Spleen (tissue), 11 donors: ENCODE results near the gene CCDC3. TPM values are rescaled to one million over a fixed set of nuclear protein-coding genes. Genes with fewer than 3 reads are reported as not detected.

Source experiments
- DNase-seq: peaks from one replicate; pipeline ENCODE4 v3.0.0-alpha.2; 2020
- H3K27ac ChIP-seq, 8 donors: fragments of 200-600 bp; sonication (generic) in 7 of 8; 1 replicate in 4 of 8; 2 replicates in 4 of 8; pipeline versions ENCODE4 v1.5.0 to v1.8.0; 2016 to 2021; ENCODE audit warnings: inconsistent platforms in 4 of 8, mild to moderate bottlenecking in 4 of 8, moderate library complexity in 1 of 8
- H3K27me3 ChIP-seq, 7 donors: fragments of 200-600 bp; sonication (generic) in 6 of 7; replicated peaks in 1 of 7; 1 replicate in 4 of 7; 2 replicates in 3 of 7; pipeline versions ENCODE4 v1.5.0 to v1.8.0; 2016 to 2021; ENCODE audit warnings: inconsistent platforms in 3 of 7, mild to moderate bottlenecking in 1 of 7
- H3K36me3 ChIP-seq, 6 donors: fragments of 200-600 bp; sonication (generic) in 5 of 6; 1 replicate in 4 of 6; 2 replicates in 2 of 6; pipeline versions ENCODE4 v1.5.0 to v1.8.0; 2016 to 2021; ENCODE audit warnings: inconsistent platforms in 2 of 6
- H3K4me1 ChIP-seq, 6 donors: fragments of 200-600 bp; sonication (generic) in 5 of 6; 1 replicate in 3 of 6; 2 replicates in 3 of 6; pipeline versions ENCODE4 v1.5.0 to v1.8.0; 2016 to 2021; ENCODE audit warnings: inconsistent platforms in 3 of 6
- H3K4me3 ChIP-seq, 8 donors: fragments of 200-600 bp; sonication (generic) in 7 of 8; 1 replicate in 4 of 8; 2 replicates in 4 of 8; pipeline versions ENCODE4 v1.5.0 to v1.8.0; 2016 to 2021; ENCODE audit warnings: inconsistent platforms in 4 of 8, mild to moderate bottlenecking in 4 of 8, moderate library complexity in 2 of 8
- H3K9me3 ChIP-seq, 8 donors: fragments of 200-600 bp; sonication (generic) in 7 of 8; 1 replicate in 4 of 8; 2 replicates in 4 of 8; pipeline versions ENCODE4 v1.5.0 to v1.8.0; 2016 to 2021; ENCODE audit warnings: inconsistent platforms in 4 of 8
- POLR2A ChIP-seq, 3 donors: fragments of 450-650 bp; IDR thresholded peaks; one replicate each; pipeline ENCODE4 v1.5.1; 2017; ENCODE audit warnings: antibody characterized with exemption in 3 of 3, mild to moderate bottlenecking in 1 of 3
- POLR2AphosphoS5 ChIP-seq, 3 donors: sonication (generic); formaldehyde crosslinking; IDR thresholded peaks; one replicate each; pipeline ENCODE4 v1.5.1; 2017; ENCODE audit warnings: antibody characterized with exemption in 3 of 3
- WGBS, 5 donors: extraction: QIAGEN DNeasy Blood & Tissue Kit in 3 of 5; methylation state at CpG; one replicate each; pipeline versions ENCODE4 v1.1.5 to v1.1.7; 2013 to 2018; 5-methylcytosine and 5-hydroxymethylcytosine counted together
- intact Hi-C: fragments of 100-400 bp; cut with DNase I; formaldehyde crosslinking; loops from one replicate; pipeline ENCODE4 v1.15.0; 2023; ENCODE audit warnings: low total_unique reads
- polyA plus RNA-seq, 3 donors: library from polyadenylated mRNA; stranded (reverse); fragments of 200-250 nt; gene quantifications; one replicate each; pipeline ENCODE4 v1.2.1, GENCODE V29; 2013
- total RNA-seq, 7 donors: library from RNA; depleted of rRNA in 3 of 7; stranded (reverse); fragments of >200 nt in 3 of 7; fragmentation: NEBNext Ultra II Directional in 4 of 7; extraction: Animal tissue kit (Norgen Biotek cat#: 25700) in 4 of 7; gene quantifications; one replicate each; pipeline versions ENCODE4 v1.1.0 to v1.2.1, GENCODE V29; 2016 to 2021
- TF ChIP-seq, protein P1 (sequence below), 11 experiments: fragments of 200-600 bp in 7 of 11; fragments of 450-650 bp in 4 of 11; sonication (generic) in 4 of 11; IDR thresholded peaks in 8 of 11; conservative IDR thresholded peaks in 3 of 11; 1 replicate in 7 of 11; 2 replicates in 4 of 11; pipeline versions ENCODE4 v1.4.0 to v1.8.0; 2016 to 2021; ENCODE audit warnings: antibody characterized with exemption in 11 of 11, inconsistent platforms in 4 of 11, mild to moderate bottlenecking in 1 of 11
- donor health status: healthy with polysubstance abuse.
- donor health status: DM: no; HTN: no; CAD: no; lungs with moderate emphysema.
- donor health status: DM: no; HTN: no; CAD: no.
- donor health status: Bipolar disorder and iron deficiency.
- donor health status: healthy.
- donor health status: DM: no; HTN: no; CAD: no.
- donor health status: DM: yes; HTN: yes; CAD: no.

The CCDC3 gene
- total and polyA plus RNA-seq, 10 donors: 4.7 to 36.9 (median 26.8) TPM

DNA sequence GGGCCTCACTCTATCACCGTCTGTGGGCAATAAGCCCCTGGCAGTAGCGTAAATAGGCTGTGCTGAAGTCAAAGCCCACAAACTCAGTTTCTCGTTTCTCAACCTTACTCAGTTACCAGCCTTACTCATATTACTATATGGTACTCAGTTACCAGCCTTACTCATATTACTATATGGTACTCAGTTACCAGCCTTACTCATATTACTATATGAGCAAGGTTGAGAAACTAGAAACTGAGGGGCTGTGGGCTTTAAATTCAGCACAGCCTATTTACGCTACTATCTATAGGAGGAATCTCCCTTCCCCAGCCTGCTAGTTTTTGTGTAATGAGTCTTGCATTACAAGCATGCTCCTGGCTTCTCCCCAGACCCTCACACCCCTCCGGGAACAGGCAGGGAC lies 35.4 kb downstream of the CCDC3 start:
- TF ChIP-seq POLR2AphosphoS5 (IDR thresholded peaks at IDR 0.05) (no peak), POLR2A (IDR thresholded peaks at IDR 0.05) (no peak)
- TF ChIP-seq, protein P1, sequence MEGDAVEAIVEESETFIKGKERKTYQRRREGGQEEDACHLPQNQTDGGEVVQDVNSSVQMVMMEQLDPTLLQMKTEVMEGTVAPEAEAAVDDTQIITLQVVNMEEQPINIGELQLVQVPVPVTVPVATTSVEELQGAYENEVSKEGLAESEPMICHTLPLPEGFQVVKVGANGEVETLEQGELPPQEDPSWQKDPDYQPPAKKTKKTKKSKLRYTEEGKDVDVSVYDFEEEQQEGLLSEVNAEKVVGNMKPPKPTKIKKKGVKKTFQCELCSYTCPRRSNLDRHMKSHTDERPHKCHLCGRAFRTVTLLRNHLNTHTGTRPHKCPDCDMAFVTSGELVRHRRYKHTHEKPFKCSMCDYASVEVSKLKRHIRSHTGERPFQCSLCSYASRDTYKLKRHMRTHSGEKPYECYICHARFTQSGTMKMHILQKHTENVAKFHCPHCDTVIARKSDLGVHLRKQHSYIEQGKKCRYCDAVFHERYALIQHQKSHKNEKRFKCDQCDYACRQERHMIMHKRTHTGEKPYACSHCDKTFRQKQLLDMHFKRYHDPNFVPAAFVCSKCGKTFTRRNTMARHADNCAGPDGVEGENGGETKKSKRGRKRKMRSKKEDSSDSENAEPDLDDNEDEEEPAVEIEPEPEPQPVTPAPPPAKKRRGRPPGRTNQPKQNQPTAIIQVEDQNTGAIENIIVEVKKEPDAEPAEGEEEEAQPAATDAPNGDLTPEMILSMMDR (IDR thresholded peaks at IDR 0.05 in 8 of 11, conservative IDR thresholded peaks at IDR 0.05 in 3 of 11): no peak
- H3K36me3 ChIP-seq: no peaks in the 10 kb centered on the region
- no peak overlapping the region for H3K27ac ChIP-seq
- H3K9me3 ChIP-seq: peaks cover 4 to 40% (median 31%) of the 10 kb centered on the region in 8 donors
- H3K4me3 ChIP-seq: no peak overlapping the region
- no peaks in the 10 kb centered on the region for H3K4me1 ChIP-seq
- intact Hi-C loops: no loop called here
- no peak for DNase-seq
- WGBS, 5 donors: 78 to 96% (median 82%) methylated on average over 5 of the region's 5 CpGs
- no peaks in the 10 kb centered on the region for H3K27me3 ChIP-seq

DNA sequence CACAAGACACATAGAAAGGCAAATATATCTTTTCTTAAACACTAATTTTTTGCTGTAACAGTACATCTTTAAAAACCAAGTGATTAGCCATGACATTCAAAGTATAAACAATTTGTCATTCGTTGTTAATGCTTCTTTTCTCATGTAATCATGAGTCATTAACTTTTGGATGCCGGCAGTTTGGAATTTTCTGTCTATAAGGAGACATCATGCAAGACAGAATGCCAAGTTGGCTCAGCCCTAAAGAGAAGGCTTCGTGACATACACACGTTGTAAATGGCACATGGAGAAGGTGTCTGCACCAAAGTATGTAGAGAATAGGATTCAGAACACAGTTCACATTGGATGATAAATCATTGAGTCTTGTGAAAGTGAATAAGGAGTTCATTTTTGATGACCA lies 35.9 kb downstream of the CCDC3 start:
- no peak overlapping the region for H3K27ac ChIP-seq
- H3K4me3 ChIP-seq: no peak overlapping the region
- no peak for DNase-seq
- intact Hi-C loops: no loop called here
- 52 to 67% (median 59%) methylated on average over 4 of the region's 4 CpGs for WGBS, 5 donors
- TF ChIP-seq POLR2A (IDR thresholded peaks at IDR 0.05) (no peak), POLR2AphosphoS5 (IDR thresholded peaks at IDR 0.05) (no peak)
- TF ChIP-seq, protein P1 (IDR thresholded peaks at IDR 0.05 in 8 of 11, conservative IDR thresholded peaks at IDR 0.05 in 3 of 11): no peak
- H3K36me3 ChIP-seq: no peaks in the 10 kb centered on the region
- H3K9me3 ChIP-seq: peaks cover 4 to 40% (median 31%) of the 10 kb centered on the region in 8 donors
- H3K27me3 ChIP-seq: no peaks in the 10 kb centered on the region
- no peaks in the 10 kb centered on the region for H3K4me1 ChIP-seq

DNA sequence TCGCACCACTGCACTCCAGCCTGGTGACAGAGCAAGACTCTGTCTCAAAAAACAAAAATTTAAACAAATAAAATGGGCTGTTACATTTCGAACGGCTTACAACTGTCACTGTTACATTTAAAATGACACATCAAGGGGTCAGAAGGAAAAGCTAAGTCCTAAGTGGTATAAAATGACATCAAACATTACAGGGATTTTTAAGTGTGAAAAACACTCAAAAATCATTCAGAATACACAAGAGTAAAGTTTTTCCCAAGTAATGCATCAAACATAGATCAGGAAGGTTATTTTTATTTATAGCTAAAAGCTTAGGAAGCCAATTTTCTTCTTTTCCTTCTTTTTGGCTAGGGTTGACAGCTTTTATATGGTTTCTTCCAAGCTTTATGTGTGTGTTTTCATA lies 39.0 kb downstream of the CCDC3 start:
- H3K27ac ChIP-seq: peak overlapping the region in 2 of 8 donors; percentile 5 to 12
- peaks cover 0 to 20% (median 16%) of the 10 kb centered on the region in 8 donors for H3K9me3 ChIP-seq
- DNase-seq: no peak
- intact Hi-C loops: no loop called here
- WGBS, 5 donors: 73 to 81% (median 76%) methylated on average over 3 of the region's 3 CpGs
- no peaks in the 10 kb centered on the region for H3K36me3 ChIP-seq
- H3K27me3 ChIP-seq: no peaks in the 10 kb centered on the region
- H3K4me3 ChIP-seq: no peak overlapping the region
- no peaks in the 10 kb centered on the region for H3K4me1 ChIP-seq
- TF ChIP-seq POLR2A (IDR thresholded peaks at IDR 0.05) (no peak), POLR2AphosphoS5 (IDR thresholded peaks at IDR 0.05) (no peak)
- TF ChIP-seq, protein P1 (IDR thresholded peaks at IDR 0.05 in 8 of 11, conservative IDR thresholded peaks at IDR 0.05 in 3 of 11): no peak

DNA sequence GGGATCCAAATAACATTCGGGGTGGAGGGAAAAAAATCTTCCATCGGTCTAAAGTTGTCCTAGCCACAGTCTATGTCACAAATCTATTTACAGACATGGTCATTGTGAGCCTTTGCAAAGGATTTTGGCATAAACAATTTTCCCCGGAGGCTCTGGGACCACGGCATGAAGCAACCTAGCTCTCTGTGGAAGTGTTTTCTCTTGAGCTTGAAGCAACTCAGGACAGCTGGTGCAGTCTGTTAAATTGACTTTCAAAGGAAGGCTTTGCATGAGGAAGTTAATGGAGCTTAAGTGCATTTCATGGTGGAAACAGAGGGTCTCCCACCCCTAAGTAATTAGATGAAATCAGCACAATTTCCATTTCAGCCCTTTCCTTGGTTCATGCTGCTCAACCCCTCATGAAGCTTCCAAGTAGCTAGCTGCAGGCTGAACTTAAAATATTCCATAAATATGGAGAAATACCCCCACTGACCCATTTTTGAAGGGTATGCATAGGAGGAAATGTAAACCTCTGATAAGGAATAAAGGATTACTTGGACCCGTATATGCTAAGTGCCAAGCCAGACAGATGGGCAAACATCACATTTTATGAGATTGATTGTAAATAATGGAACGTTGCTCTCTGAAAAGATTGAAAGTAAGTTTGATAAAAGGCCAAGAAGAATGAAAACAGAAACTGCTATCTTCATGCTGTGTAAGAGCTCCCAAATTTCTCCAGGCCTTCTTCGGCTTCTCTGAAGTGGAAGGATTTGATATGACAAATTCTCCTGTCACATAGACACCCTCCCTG lies 39.9 kb downstream of the CCDC3 start:
- WGBS, 5 donors: 67 to 78% (median 75%) methylated on average over 7 of the region's 7 CpGs
- TF ChIP-seq, protein P1 (IDR thresholded peaks at IDR 0.05 in 8 of 11, conservative IDR thresholded peaks at IDR 0.05 in 3 of 11): no peak
- TF ChIP-seq POLR2A (IDR thresholded peaks at IDR 0.05): no peak
- no peak for TF ChIP-seq POLR2AphosphoS5 (IDR thresholded peaks at IDR 0.05)
- no peak for DNase-seq
- H3K9me3 ChIP-seq: peaks cover 0 to 20% (median 14%) of the 10 kb centered on the region in 8 donors
- H3K4me3 ChIP-seq: no peak overlapping the region
- peak overlapping the region in 2 of 8 donors; percentile 8 to 12 for H3K27ac ChIP-seq
- H3K27me3 ChIP-seq: no peaks in the 10 kb centered on the region
- intact Hi-C loops: no loop called here
- no peaks in the 10 kb centered on the region for H3K36me3 ChIP-seq
- no peaks in the 10 kb centered on the region for H3K4me1 ChIP-seq
